Kidney epithelial cell (primary cell): ENCODE data around the gene NFIC. TPM values are rescaled to one million over a fixed set of nuclear protein-coding genes. Genes with fewer than 3 reads are reported as not detected.

ENCODE experiments used
- DNase-seq: peaks from one replicate; pipeline ENCODE4 v3.0.0-alpha.2; 2010; ENCODE audit warnings: low read depth
- H3K27me3 ChIP-seq: 2 replicates; pipeline ENCODE4 v1.6.0; 2011; ENCODE audit warnings: low read length; ENCODE audit not compliant: control insufficient read depth, insufficient read depth
- H3K36me3 ChIP-seq: 2 replicates; pipeline ENCODE4 v1.5.1; 2011; ENCODE audit warnings: low read length; ENCODE audit not compliant: control insufficient read depth, insufficient read depth
- H3K4me3 ChIP-seq: 2 replicates; pipeline ENCODE4 v1.5.1; 2011; ENCODE audit warnings: low read depth, mild to moderate bottlenecking, control low read depth, low read length
- CTCF ChIP-seq: IDR thresholded peaks from 2 replicates; pipeline ENCODE4 v1.5.1; 2011; ENCODE audit warnings: mild to moderate bottlenecking, moderate library complexity, low read length, control low read depth, inconsistent platforms; ENCODE audit not compliant: insufficient read depth, poor library complexity, severe bottlenecking
- total RNA-seq: library from RNA; depleted of rRNA; stranded (reverse); fragments of >200 nt; gene quantifications from 2 replicates; pipeline ENCODE4 v1.2.3, GENCODE V29; 2015

The NFIC gene
- total RNA-seq, 1 donor from 2014 or later, result 18.0 TPM

- DNase-seq, result no peak
- H3K27me3 ChIP-seq, result peaks cover 27% of the 10 kb centered on the region
- no peak for TF ChIP-seq CTCF
- H3K36me3 ChIP-seq, result no peaks in the 10 kb centered on the region
- H3K4me3 ChIP-seq, result no peak overlapping the region
These were observed 111.1 kb downstream of the NFIC start for GRCh38 chr19:3477506-3477905.

GRCh38 chr19:3477951-3478350 lies 111.6 kb downstream of the NFIC start:
- peaks cover 29% of the 10 kb centered on the region for H3K27me3 ChIP-seq
- DNase-seq, result no peak
- H3K4me3 ChIP-seq, result no peak overlapping the region
- no peak for TF ChIP-seq CTCF
- H3K36me3 ChIP-seq, result no peaks in the 10 kb centered on the region

GRCh38 chr19:3478409-3479176 lies 112.2 kb downstream of the NFIC start:
- no peak for DNase-seq
- Histone ChIP-seq H3K27me3 (peaks cover 35% of the 10 kb centered on the region), H3K36me3 (no peaks in the 10 kb centered on the region), H3K4me3 (no peak overlapping the region)
- TF ChIP-seq CTCF, result no peak

GRCh38 chr19:3479177-3479833 lies 112.9 kb downstream of the NFIC start:
- no peak for DNase-seq
- Histone ChIP-seq H3K4me3 (no peak overlapping the region), H3K36me3 (no peaks in the 10 kb centered on the region), H3K27me3 (peaks cover 30% of the 10 kb centered on the region)
- no peak for TF ChIP-seq CTCF

GRCh38 chr19:3479834-3480215 lies 113.4 kb downstream of the NFIC start:
- Histone ChIP-seq H3K4me3 (peak overlapping the region; percentile 2), H3K36me3 (no peaks in the 10 kb centered on the region), H3K27me3 (peaks cover 28% of the 10 kb centered on the region)
- TF ChIP-seq CTCF, result no peak
- DNase-seq, result no peak
